Esophagus squamous epithelium (tissue), 5 donors: Measurements from ENCODE around the gene STYX. TPM values are rescaled to one million over a fixed set of nuclear protein-coding genes. Genes with fewer than 3 reads are reported as not detected.
A peak's percentile ranks its signal among the peaks of the same experiment; 100 is the strongest.
"Not testable (repeated sequence)": the region's sequence is repeated elsewhere in the genome, so short reads cannot be mapped to it uniquely, and the experiment has no call there.

Source experiments
- DNase-seq: peaks from one replicate; lab custom pipeline; 2025; lab: John Stamatoyannopoulos, UW
- H3K27ac ChIP-seq, 4 donors: fragments of 200-600 bp; sonication (generic); one replicate each; pipeline ENCODE4 v1.5.1; 2016 to 2019; ENCODE audit warnings: mild to moderate bottlenecking in 1 of 4
- H3K27me3 ChIP-seq, 4 donors: fragments of 200-600 bp; sonication (generic); 1 replicate in 3 of 4; 2 replicates in 1 of 4; pipeline versions ENCODE4 v1.5.1 to v1.6.0; 2017 to 2021; ENCODE audit warnings: antibody characterized with exemption in 1 of 4
- H3K36me3 ChIP-seq, 3 donors: fragments of 200-600 bp; sonication (generic); one replicate each; pipeline ENCODE4 v1.5.1; 2016 to 2019
- H3K4me1 ChIP-seq, 3 donors: fragments of 200-600 bp; sonication (generic); one replicate each; pipeline ENCODE4 v1.5.1; 2017 to 2019
- H3K4me3 ChIP-seq, 4 donors: fragments of 200-600 bp; sonication (generic); 1 replicate in 3 of 4; 2 replicates in 1 of 4; pipeline ENCODE4 v1.5.1; 2016 to 2019; ENCODE audit warnings: mild to moderate bottlenecking in 2 of 4, moderate library complexity in 1 of 4
- H3K9me3 ChIP-seq, 3 donors: fragments of 200-600 bp; sonication (generic); one replicate each; pipeline ENCODE4 v1.5.1; 2016 to 2019
- CTCF ChIP-seq, 6 experiments: fragments of 450-650 bp in 4 of 6; fragments of 200-600 bp in 2 of 6; sonication (generic) in 2 of 6; IDR thresholded peaks; one replicate each; pipeline ENCODE4 v1.5.1; 2016 to 2019; ENCODE audit warnings: antibody characterized with exemption in 6 of 6, mild to moderate bottlenecking in 4 of 6, moderate library complexity in 4 of 6
- POLR2A ChIP-seq, 4 donors: fragments of 450-650 bp; IDR thresholded peaks; one replicate each; pipeline ENCODE4 v1.6.1; 2017; ENCODE audit warnings: antibody characterized with exemption in 4 of 4, mild to moderate bottlenecking in 4 of 4, moderate library complexity in 3 of 4
- WGBS, 2 donors: methylation state at CpG; one replicate each; pipeline ENCODE4 v1.1.5; 2018; 5-methylcytosine and 5-hydroxymethylcytosine counted together
- intact Hi-C: fragments of 100-400 bp; cut with DNase I; formaldehyde crosslinking; loops from one replicate; pipeline ENCODE4 v1.15.0; 2022
- total RNA-seq, 4 donors: library from RNA; depleted of rRNA; stranded (reverse); fragments of >200 nt; gene quantifications; one replicate each; pipeline ENCODE4 v1.1.0, GENCODE V29; 2016
- donor health status: DM: yes; HTN: yes; CAD: no.

The STYX gene
- total RNA-seq, 4 donors from 2014 or later: 9.7 to 19.7 (median 15.6) TPM

GRCh38 chr14:52723514-52724359 is 6.2 kb upstream of the STYX start:
- H3K4me1 ChIP-seq: no peaks in the 10 kb centered on the region
- no peak for DNase-seq
- intact Hi-C loops: no loop called here
- H3K36me3 ChIP-seq: peaks cover 0 to 98% (median under 1%) of the 10 kb centered on the region in 3 donors
- TF ChIP-seq CTCF (IDR thresholded peaks at IDR 0.05) (no peak), POLR2A (IDR thresholded peaks at IDR 0.05) (no peak)
- 94% methylated on average over 4 of the region's 4 CpGs for WGBS, 2 donors
- no peaks in the 10 kb centered on the region for H3K27me3 ChIP-seq
- H3K9me3 ChIP-seq: no peaks in the 10 kb centered on the region
- H3K27ac ChIP-seq: no peak overlapping the region
- H3K4me3 ChIP-seq: no peak overlapping the region

GRCh38 chr14:52724360-52724644 is 5.7 kb upstream of the STYX start:
- no peak for TF ChIP-seq CTCF (IDR thresholded peaks at IDR 0.05)
- TF ChIP-seq POLR2A (IDR thresholded peaks at IDR 0.05): no peak
- H3K4me1 ChIP-seq: peaks cover 0 to under 1% (median 0%) of the 10 kb centered on the region in 3 donors
- intact Hi-C loops: no loop called here
- H3K36me3 ChIP-seq: peaks cover 0 to 97% (median 0%) of the 10 kb centered on the region in 3 donors
- no peaks in the 10 kb centered on the region for H3K27me3 ChIP-seq
- H3K4me3 ChIP-seq: no peak overlapping the region
- H3K9me3 ChIP-seq: no peaks in the 10 kb centered on the region
- no peak overlapping the region for H3K27ac ChIP-seq
- DNase-seq: no peak

GRCh38 chr14:52727509-52727908 is 2.5 kb upstream of the STYX start:
- intact Hi-C loops, H3K4me3 ChIP-seq, DNase-seq, H3K9me3 ChIP-seq, H3K27me3 ChIP-seq, H3K27ac ChIP-seq: not testable (repeated sequence)
- 92 to 98% methylated on average over 2 of the region's 2 CpGs for WGBS, 2 donors
- Histone ChIP-seq H3K36me3 (peaks cover 0 to 67% (median 0%) of the 10 kb centered on the region in 3 donors), H3K4me1 (peaks cover 0 to 22% (median 6%) of the 10 kb centered on the region in 3 donors)

- DNase-seq, H3K9me3 ChIP-seq, H3K27me3 ChIP-seq, intact Hi-C loops: not testable (repeated sequence)
- Histone ChIP-seq H3K36me3 (peaks cover 0 to 65% (median 0%) of the 10 kb centered on the region in 3 donors), H3K27ac (peak overlapping the region in 2 of 4 donors; percentile 95 to 96), H3K4me1 (peaks cover 0 to 24% (median 6%) of the 10 kb centered on the region in 3 donors), H3K4me3 (peak overlapping the region in 1 of 4 donors; percentile 95)
- 88 to 98% methylated on average over 12 to 15 of the region's 15 CpGs for WGBS, 2 donors
These were observed 931 bp upstream of the STYX start for GRCh38 chr14:52729035-52729434.

- TF ChIP-seq CTCF (IDR thresholded peaks at IDR 0.05) (no peak), POLR2A (IDR thresholded peaks at IDR 0.05) (no peak)
- WGBS, 2 donors: 1 to 4% methylated on average over 4 of the region's 8 CpGs
- no peak for DNase-seq
- intact Hi-C loops: no loop called here
- Histone ChIP-seq H3K4me3 (peak overlapping the region; percentile 75 to 99 (median 94)), H3K27ac (peak overlapping the region; percentile 93 to 96 (median 96)), H3K4me1 (peaks cover 0 to 24% (median 6%) of the 10 kb centered on the region in 3 donors), H3K9me3 (no peaks in the 10 kb centered on the region), H3K36me3 (peaks cover 0 to 65% (median 0%) of the 10 kb centered on the region in 3 donors), H3K27me3 (no peaks in the 10 kb centered on the region)
These were observed 411 bp upstream of the STYX start for GRCh38 chr14:52729585-52729924.

GRCh38 chr14:52730709-52731111 is 744 bp downstream of the STYX start:
- no peaks in the 10 kb centered on the region for H3K27me3 ChIP-seq
- H3K4me1 ChIP-seq: peaks cover 0 to 31% (median 6%) of the 10 kb centered on the region in 3 donors
- WGBS, 2 donors: 2% methylated on average over 7 to 11 of the region's 11 CpGs
- TF ChIP-seq CTCF (IDR thresholded peaks at IDR 0.05): no peak
- no peak for TF ChIP-seq POLR2A (IDR thresholded peaks at IDR 0.05)
- peaks cover 0 to 56% (median 0%) of the 10 kb centered on the region in 3 donors for H3K36me3 ChIP-seq
- no peak for DNase-seq
- peak overlapping the region; percentile 93 to 96 (median 96) for H3K27ac ChIP-seq
- H3K9me3 ChIP-seq: no peaks in the 10 kb centered on the region
- H3K4me3 ChIP-seq: peak overlapping the region; percentile 75 to 99 (median 94)
- intact Hi-C loops: no loop called here
